Kidney epithelial cell (primary cell): ENCODE data around the gene PARP9. TPM values are rescaled to one million over a fixed set of nuclear protein-coding genes. Genes with fewer than 3 reads are reported as not detected.
"Not testable (repeated sequence)": the region's sequence is repeated elsewhere in the genome, so short reads cannot be mapped to it uniquely, and the experiment has no call there.

Experiments
- DNase-seq: peaks from one replicate; pipeline ENCODE4 v3.0.0-alpha.2; 2010; ENCODE audit warnings: low read depth
- H3K27me3 ChIP-seq: 2 replicates; pipeline ENCODE4 v1.6.0; 2011; ENCODE audit warnings: low read length; ENCODE audit not compliant: control insufficient read depth, insufficient read depth
- H3K36me3 ChIP-seq: 2 replicates; pipeline ENCODE4 v1.5.1; 2011; ENCODE audit warnings: low read length; ENCODE audit not compliant: control insufficient read depth, insufficient read depth
- H3K4me3 ChIP-seq: 2 replicates; pipeline ENCODE4 v1.5.1; 2011; ENCODE audit warnings: low read depth, mild to moderate bottlenecking, control low read depth, low read length
- total RNA-seq: library from RNA; depleted of rRNA; stranded (reverse); fragments of >200 nt; gene quantifications from 2 replicates; pipeline ENCODE4 v1.2.3, GENCODE V29; 2015
- TF ChIP-seq, protein P1 (sequence below): IDR thresholded peaks from 2 replicates; pipeline ENCODE4 v1.5.1; 2011; ENCODE audit warnings: mild to moderate bottlenecking, moderate library complexity, low read length, control low read depth, inconsistent platforms; ENCODE audit not compliant: insufficient read depth, poor library complexity, severe bottlenecking

The PARP9 gene
- total RNA-seq, 1 donor from 2014 or later, result 15.8 TPM

DNA sequence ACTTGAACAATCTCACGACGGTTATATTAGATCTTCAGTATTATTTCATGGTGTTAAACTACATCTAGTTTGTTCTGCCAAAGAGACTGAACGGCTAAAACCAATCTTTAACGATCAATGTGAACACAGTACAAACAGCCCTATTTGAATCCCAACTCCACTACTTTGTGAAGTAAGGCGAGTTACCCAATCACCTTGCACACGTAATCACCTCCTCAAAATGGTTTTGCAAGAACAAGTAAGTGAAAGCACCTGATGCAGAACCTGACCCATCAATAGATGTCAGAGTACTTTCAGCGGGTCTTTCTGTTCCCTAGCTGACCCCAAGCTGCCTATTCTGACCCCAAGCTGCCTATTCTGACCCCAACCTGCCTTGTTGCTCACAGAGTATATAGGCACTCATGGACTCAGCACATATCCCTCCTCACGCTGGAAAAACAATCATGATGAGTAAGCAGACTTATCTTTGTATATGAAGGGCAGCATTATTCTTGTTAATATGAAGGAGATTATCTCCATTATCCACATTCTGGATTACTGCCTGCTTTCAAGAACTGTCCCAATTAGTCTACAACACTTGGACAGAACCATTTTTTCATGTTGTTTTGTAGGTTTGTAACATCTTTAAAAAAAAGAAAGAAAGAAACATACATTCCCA is 53.1 kb downstream of the PARP9 start:
- TF ChIP-seq, protein P1, sequence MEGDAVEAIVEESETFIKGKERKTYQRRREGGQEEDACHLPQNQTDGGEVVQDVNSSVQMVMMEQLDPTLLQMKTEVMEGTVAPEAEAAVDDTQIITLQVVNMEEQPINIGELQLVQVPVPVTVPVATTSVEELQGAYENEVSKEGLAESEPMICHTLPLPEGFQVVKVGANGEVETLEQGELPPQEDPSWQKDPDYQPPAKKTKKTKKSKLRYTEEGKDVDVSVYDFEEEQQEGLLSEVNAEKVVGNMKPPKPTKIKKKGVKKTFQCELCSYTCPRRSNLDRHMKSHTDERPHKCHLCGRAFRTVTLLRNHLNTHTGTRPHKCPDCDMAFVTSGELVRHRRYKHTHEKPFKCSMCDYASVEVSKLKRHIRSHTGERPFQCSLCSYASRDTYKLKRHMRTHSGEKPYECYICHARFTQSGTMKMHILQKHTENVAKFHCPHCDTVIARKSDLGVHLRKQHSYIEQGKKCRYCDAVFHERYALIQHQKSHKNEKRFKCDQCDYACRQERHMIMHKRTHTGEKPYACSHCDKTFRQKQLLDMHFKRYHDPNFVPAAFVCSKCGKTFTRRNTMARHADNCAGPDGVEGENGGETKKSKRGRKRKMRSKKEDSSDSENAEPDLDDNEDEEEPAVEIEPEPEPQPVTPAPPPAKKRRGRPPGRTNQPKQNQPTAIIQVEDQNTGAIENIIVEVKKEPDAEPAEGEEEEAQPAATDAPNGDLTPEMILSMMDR, result no peak
- no peaks in the 10 kb centered on the region for H3K36me3 ChIP-seq
- H3K4me3 ChIP-seq, result no peak overlapping the region
- no peak for DNase-seq
- no peaks in the 10 kb centered on the region for H3K27me3 ChIP-seq

DNA sequence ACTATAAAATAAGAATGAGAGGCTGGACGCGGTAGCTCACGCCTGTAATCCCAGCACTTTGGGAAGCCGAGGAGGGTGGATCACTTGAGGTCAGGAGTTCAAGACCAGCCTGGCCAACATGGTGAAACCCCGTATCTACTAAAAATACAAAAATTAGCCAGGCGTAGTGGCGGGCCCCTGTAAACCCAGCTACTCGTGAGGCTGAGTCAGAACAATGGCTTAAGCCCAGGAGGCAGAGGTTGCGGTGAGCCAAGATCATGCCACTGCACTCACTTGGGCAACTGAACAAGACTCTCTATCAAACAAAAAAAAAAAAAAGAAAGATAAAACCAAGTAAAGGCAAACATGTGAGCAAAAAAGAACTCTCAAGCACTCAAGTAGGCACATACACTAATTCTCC is 55.2 kb downstream of the PARP9 start:
- not testable (repeated sequence) for DNase-seq, H3K4me3 ChIP-seq, H3K27me3 ChIP-seq, H3K36me3 ChIP-seq

DNA sequence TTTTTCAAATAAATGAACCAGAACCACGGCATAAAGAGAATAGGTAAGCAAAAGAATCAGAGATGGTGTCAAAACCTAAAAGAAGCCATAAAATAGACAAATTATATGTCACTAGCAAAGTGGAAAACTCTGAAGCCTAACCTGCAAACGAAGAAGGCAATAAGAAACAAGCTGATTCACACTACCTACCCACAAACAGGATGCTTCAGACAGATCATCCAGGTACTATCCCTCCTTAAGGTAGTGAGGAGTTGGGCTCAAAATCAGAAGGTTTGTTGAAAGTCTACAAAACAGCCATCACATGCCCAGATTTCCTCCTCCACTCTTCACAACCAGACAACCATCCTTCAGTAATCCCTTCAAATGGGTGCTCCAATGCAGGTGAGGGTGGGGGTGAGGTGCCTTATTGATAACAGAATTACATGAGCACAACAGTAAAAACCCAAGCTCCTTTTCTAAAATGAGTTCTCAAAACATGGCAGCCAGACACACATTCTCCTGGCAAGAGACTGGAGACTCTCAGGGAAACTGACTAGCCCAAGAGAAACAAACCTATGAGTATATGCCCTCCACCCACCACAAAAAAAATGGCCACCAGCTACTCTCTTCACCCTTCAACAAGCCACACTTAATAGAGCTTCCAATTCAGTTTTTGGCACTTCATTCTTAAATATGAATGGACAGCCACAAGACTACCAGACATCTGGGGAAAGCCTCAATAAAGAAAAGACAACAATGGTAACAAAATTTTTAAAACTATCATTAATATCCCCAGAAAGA is 55.8 kb downstream of the PARP9 start:
- no peak for DNase-seq
- Histone ChIP-seq H3K36me3 (no peaks in the 10 kb centered on the region), H3K27me3 (no peaks in the 10 kb centered on the region), H3K4me3 (no peak overlapping the region)
- TF ChIP-seq, protein P1, result no peak

DNA sequence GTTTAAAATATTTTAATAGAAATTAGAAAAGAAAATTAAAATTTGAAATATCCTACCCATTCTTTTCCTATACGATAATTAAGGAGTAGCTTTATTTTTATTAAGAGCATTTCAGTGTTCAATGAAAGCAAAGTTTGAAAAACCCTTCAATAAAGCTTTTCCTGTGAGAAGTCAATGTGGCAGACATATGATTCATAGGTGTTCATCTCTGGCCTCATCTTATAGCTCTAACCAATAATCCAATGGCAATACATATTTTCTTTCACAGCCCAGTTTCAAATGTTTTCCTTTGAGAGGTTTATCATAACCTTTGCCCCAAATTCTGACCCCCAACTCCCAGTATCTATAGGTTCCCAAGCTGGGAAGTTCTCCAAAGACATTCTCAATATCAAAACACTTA is 57.6 kb downstream of the PARP9 start:
- DNase-seq, result no peak
- H3K27me3 ChIP-seq, result no peaks in the 10 kb centered on the region
- TF ChIP-seq, protein P1, result no peak

DNA sequence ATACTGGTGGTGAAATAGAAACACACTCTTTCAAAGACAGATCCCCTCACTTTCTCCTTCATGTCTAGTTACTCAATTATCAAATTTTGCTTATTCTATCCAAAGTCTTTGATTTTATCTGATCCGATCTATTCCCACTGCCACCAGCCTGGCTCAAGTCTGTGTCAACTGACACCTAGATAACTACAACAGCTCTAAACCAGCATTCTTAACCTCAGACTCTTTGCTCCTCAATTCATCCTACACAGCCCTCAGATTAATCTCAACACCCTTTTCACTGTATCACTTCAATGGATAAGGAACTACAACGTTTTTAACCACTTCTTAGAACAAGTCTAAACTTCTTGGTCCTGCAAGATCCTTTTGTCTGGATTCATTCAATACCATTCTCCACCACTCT is 58.4 kb downstream of the PARP9 start:
- TF ChIP-seq, protein P1, result no peak
- no peaks in the 10 kb centered on the region for H3K27me3 ChIP-seq
- no peak for DNase-seq
- no peak overlapping the region for H3K4me3 ChIP-seq
- no peaks in the 10 kb centered on the region for H3K36me3 ChIP-seq

More for the DNA sequence above, 57.6 kb downstream of the PARP9 start:
- H3K36me3 ChIP-seq, result no peaks in the 10 kb centered on the region
- H3K4me3 ChIP-seq, result no peak overlapping the region

DNA sequence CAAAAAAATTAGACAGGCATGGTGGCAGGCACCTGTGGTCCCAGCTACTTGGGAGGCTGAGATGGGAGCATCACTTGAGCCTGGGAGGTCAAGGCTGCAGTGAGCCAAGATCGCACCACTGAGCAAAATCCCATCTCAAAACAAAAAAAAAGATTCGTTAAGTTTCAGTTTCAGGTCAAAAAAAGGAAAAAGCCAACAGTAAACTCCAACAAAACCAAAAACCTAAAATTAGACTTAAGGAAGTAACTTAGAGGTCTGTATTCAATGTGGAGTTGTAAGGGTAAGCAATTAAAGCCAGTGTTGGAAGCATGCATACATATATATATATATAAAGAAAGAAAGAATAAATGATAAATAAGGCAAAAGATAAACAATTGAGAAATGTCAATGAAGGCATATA is 61.2 kb downstream of the PARP9 start:
- DNase-seq, result no peak
- Histone ChIP-seq H3K4me3 (no peak overlapping the region), H3K27me3 (no peaks in the 10 kb centered on the region), H3K36me3 (no peaks in the 10 kb centered on the region)
- TF ChIP-seq, protein P1, result no peak
